NOMO-1 treated with dmso at 0.1 percent for 144 hours (cell line): Measurements from ENCODE around the gene CD24.
"Not testable (repeated sequence)": the region's sequence is repeated elsewhere in the genome, so short reads cannot be mapped to it uniquely, and the experiment has no call there.

Experiments used
- DNase-seq: peaks from one replicate; lab custom pipeline; 2025; ENCODE audit not compliant: unreplicated experiment; lab: John Stamatoyannopoulos, UW

The CD24 gene

DNA sequence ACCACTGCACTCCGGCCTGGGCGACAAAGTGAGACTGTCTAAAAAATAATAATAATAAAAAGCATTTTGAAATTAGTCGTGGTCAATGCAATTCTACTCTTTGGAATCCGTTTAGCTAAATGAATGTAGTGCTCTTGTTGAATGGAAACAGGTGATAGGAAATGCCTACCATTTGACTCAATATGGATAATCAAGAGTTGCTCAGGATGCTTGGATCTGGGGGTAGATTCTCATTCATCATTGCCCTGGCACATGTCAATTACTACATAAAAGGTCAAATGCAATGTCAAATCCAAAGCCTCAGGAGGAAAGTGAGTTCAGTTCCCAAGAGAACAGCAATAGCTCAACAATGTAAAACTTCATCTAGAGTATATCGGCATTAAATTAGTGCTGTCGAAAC, 3.8 kb downstream of the CD24 start:
- not testable (repeated sequence) for DNase-seq

DNA sequence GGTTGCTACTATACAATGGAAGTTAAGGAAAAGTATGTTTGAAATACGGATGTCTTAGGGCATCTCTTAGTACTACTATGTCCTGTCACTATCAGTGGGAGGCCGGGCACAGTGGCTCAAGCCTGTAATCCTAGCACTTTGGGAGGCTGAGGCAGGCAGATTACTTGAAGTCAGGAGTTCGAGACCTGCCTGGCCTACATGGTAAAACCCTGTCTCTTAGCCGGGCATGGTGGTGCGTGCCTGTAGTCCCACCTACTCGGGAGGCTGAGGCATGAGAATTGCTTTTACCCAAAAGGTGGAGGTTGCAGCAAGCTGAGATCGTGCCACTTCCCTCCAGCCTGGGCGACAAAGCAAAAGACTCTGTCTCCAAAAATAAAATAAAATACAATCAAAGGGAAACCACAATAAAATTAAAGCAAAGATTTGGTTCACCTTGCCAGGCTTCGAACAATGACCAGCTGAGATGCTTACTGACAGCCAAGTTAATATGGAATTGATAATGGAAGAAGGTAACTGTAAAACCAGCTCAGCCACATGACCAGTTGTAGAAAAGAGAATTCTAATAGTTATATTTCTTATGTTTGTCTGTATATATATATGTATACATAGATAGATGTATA, 6.5 kb downstream of the CD24 start:
- no peak for DNase-seq

DNA sequence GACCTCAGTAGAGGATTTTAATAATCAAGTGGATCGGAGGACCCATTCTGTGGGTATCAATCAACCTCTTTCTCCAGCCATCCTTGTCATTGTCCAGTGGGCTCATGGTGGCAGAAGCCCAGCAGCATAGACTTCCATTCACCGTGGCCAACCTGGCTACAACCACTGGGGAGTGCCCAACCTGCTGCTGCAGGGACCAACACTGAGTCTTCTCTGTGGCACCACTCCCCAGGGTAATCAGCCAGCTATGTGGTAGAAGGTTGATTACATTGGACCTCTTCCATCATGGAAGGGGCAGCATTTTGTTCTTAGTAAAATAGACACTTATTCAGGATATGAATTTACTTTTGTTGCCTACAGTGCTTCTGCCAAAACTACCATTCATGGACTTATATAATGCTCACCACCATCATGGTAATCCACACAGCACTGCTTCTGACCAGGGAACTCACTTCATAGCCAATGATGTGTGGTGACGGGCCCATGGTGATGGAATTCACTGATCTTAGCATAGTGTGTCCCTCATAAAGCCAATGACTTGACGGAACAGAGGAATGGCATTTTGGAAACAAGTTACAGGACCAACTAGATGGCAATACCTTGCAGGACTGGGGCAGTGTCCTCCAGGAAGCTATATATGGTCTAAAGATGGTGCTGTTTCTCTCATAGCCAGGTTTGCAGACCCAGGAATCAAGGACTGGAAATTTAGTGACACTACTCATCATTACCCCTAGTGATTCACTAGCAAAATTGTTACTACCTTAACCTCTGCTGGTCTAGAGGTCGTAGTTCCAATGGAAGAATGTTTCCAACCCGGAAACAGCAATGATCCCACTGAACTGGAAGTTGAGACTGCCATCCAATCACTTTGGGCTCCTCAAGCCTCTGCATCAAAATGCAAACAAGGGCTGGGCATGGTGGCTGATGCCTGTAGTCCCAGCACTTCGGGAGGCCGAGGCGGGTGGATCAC, 7.6 kb downstream of the CD24 start:
- no peak for DNase-seq

DNA sequence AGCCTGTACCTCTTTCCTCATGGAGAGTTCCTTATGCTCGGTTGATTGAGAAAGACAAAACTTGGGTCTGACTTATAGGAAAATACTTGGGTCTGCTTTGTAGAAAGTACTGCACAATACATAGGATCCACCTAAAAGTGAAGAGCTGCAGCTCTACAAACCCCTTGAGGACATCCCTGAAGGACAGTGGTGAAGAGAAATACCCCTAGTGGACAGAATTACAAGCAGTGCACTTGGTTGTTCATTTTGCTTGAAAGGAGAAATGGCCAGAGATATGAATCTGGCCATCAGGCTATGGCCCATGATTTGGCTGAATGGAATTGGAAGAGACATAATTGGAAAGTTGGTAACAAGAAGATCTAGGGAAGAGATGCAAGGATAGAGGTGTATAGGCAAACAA, 8.3 kb downstream of the CD24 start:
- no peak for DNase-seq

DNA sequence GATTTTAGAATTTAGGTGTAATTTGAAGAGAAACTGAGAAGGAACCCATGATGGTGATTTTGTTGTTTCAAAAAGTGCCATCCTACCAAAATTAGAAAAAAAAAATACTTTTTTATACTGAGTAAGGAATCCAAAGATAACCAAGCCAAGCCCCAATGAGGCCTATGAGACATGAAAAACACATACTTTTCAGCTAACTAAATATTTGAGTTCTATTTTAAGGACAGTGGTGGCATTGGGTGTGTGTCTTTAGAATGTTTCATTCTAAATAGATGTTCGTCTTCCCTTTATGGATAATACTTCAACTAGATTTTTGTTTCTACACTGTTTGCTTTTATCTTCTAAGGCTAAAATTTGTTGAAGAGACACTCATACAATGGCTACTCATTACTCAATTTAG, 9.6 kb downstream of the CD24 start:
- DNase-seq = no peak

DNA sequence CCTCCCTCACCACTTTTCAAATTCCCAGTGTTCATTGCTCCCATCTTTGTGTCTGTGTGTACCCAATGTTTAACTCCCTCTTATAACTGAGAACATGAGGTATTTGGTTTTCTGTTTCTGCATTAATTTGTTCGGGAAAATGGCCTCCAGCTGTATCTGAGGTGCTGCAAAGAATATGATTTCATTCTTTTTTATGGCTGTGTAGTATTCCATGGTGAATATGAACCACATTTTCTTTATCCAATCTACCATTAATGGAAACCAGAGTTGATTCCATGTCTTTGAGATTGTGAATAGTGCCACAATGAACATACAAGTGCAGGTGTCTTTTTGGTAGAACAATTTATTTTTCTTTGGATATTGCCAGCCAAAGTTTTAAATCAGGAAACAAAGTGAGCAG, 10.4 kb downstream of the CD24 start:
- DNase-seq = no peak

DNA sequence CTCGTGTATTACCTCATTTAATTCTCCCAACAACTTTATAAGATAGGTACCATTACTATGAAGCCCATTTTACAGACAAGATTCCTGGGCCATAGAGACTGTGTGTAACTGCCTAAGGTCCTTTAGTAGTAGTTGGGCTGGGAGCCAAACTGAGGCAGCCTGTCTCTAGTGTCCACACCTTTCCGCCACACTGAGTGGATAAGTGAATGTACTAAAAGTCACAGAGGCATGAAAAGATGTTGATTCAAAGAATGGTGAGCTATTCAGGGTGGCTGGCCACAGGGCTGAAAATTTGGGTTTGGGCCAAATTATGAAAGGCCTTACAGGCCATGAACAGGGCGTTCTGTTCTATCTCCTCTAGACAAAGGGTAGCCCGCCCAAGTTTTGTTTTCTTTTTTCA, 11.0 kb downstream of the CD24 start:
- DNase-seq = no peak

DNA sequence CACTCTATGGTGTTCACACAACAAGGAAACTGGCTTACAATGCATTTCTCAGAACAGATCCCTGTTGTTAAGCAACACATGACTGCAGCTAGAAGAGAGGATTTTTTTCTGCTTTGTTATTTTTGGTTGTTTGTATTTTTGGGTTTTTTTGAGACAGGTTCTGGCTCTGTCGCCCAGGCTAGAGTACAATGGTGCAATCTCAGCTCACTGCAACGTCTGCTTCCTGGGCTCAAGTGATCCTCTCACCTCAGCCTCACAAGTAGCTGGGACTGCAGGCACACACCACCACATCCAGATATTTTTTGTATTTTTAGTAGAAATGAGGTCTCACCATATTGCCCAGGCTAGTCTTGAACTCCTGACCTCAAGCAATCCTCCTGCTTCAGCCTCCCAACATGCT, 12.7 kb downstream of the CD24 start:
- DNase-seq = no peak

DNA sequence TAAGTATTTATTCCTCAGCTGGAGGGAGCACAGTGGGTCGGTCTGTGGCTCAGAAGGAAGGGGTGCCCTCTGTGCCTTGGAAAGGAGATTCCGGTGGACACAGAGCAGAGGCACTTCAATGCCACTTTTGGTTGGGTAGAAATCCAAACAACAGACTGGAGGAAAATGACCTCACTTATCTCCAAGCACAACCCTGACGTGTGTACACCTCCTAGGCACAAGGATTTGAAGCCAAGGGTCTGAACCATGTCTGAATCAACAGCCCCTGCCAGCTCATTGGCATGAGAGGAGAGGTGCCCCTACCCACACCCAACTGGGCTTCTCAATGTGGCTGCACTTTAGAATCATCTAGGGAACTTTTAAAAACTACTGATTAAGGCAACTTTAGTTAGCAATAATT, 13.4 kb downstream of the CD24 start:
- no peak for DNase-seq

DNA sequence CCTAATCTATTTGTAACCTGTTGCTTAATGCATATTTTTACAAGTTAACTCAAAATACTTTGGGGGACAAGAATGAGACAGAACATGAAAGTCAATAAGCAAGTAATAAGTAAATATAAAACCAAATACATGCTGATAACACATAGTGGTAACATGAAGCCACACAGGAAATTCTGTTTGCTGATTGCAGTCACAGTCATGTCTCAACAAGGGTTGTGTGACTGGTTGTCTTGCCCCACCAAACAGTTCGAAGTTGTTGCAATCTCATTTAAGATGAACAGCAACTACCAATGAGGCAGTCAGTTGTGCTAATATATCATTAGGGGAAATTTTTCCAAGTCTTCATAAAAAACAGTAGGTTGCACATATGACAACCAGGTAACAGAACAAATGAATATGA, 14.5 kb downstream of the CD24 start:
- DNase-seq = no peak

DNA sequence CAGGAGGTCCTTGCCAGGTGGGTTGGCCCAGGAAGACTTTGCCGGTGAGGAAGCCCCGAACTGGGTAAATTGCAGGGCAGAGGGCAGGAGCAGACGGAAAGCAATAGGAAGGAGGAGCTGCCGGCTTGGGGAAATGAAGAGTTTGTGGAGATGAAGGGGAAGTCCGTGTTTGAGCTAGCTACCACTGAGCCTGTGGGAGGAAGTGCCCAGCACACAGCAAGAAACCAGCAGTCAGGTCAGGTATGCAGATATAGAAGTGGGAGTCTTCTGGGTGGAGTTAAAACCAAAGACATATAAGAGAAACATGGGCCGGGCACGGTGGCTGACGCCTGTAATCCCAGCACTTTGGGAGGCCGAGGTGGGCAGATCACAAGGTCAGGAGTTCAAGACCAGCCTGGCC, 34.7 kb downstream of the CD24 start:
- DNase-seq = peak; percentile 56

DNA sequence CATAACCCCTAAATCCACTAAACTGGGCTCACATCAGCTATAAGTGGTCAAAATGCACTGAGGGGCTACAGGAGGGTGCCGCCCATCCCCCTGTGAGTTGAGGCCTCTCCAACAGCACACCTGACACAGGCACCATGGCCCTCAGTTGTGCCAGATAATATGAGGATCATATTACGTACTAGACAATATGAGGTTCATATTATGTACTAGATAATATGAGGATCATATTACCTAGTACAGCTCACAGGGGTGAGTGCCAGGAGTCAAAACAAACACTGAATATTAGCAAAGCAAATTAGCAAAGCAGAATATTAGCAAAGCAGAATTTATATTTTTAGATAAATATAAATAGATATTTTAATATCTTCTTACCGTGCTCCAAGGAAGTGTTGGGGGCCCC, 35.3 kb downstream of the CD24 start:
- DNase-seq = no peak

DNA sequence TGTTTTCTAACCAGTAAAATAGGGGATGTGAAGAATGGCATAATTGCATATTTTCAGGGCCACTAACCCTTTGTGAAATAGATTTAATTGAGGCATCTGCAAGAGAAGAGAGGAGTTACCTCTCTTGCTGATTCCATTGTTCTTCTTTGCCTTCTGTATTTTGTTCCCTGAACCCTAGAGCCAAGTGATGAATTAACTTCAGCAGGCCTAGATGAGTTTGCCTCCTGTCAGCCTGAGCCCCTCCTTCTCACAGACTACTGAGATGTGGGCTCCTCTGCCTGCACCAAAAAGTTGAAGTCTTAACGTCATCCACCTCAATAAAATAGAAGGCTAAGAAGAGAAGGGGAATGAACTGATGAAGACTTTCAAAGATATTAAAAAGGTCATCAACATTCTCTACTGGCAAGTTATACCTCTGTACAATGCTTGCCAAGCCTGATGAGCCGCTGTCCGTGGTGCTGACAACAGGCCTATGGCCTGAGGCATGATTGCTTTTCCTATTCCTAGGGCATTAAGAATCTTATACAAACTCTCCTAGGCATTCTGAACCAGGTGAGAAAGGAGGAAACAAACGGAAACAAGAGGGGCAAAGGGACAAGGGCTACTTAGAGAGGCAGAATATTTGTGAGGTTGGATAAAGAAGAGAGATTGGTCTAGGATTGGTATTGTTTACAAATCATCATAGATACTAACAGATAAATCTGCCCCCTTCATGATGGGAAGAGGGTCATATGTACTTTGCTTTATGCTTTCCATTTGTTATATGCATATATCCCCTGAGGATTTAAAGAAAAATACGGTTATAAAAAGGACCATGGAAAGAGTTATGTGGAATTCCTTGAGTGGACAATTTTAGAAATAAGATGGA, 46.8 kb downstream of the CD24 start:
- no peak for DNase-seq

DNA sequence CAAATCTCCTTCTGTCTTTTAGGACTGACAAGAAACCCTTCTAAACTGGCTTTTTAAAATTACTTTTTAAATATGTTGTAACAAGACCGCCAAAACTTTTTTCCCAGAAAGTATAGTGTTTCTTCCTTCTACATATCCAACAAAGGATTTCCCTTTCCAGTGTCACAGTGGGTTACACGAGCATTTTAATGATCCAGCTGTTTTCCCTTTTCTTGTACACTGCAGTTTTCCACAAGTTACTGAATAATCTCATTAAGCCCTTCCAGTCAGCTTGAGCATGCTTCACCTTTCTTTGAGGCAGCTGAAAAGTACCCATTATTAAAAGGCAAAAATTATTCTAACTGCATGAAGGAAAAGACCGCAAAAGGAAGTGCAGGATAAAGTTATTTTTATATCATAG, 48.6 kb downstream of the CD24 start:
- no peak for DNase-seq

DNA sequence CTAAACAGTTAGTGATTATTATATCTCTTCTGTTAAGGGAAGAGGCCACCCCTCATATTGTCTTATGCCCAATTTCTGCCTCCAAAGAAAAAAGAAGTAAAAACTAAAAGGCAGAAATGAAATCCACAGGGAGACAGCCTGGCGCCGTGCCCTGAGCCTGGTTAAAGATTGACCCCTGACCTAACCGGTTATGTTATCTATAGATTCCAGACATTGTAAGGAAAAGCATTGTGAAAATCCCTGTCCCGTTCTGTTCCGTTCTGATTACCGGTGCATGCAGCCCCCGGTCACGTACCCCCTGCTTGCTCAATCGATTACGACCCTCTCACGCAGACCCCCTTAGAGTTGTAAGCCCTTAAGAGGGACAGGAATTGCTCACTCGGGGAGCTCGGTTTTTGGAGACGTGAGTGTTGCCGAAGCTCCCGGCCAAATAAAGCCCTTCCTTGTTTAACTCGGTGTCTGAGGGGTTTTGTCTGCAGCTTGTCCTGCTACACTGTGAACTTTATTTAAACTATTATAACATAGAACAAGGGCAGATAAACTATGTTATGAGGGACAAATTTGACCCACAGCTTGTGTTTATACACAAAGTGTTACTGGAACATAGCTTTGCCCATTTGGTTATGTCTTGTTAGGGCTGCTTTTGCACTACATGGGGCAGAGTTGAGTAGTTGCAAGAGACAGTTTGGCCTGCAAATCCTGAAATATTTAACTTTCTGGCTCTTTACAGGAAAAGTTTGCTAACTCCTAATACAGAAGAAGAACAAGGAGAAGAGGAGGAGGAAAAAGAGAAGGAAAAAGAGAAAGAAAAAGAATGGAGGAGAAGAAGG, 49.6 kb downstream of the CD24 start:
- no peak for DNase-seq

DNA sequence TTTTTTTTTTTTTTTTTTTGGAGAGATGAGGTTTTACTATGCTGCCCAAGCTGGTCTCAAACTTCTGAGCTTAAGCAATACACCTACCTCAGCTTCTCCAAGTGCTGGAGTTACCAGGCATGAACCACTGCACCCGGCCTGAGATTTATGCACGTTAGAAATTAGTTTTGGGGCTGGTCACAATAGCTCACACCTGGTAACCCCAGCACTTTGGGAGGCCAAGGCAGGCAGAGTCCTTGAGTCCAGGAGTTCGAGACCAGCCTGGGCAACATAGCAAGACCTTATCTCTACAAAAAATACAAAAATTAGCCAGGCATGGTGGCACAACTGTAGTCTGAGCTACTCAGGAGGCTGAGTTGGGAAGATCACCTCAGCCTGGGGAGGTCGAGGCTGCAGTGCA, 51.9 kb downstream of the CD24 start:
- no peak for DNase-seq
